ENCODE results near the gene SMPD2.

SMPD2 gene

GRCh38 chr6:109446541-109446940 is 6.0 kb downstream of the SMPD2 start:
- no peak for DNase-seq (ENCODE audit: low read depth in 3 of 3, low spot score in 1 of 3)

GRCh38 chr6:109447087-109447486 is 6.6 kb downstream of the SMPD2 start:
- no peak for DNase-seq (ENCODE audit: low read depth in 3 of 3, low spot score in 1 of 3)

DNA sequence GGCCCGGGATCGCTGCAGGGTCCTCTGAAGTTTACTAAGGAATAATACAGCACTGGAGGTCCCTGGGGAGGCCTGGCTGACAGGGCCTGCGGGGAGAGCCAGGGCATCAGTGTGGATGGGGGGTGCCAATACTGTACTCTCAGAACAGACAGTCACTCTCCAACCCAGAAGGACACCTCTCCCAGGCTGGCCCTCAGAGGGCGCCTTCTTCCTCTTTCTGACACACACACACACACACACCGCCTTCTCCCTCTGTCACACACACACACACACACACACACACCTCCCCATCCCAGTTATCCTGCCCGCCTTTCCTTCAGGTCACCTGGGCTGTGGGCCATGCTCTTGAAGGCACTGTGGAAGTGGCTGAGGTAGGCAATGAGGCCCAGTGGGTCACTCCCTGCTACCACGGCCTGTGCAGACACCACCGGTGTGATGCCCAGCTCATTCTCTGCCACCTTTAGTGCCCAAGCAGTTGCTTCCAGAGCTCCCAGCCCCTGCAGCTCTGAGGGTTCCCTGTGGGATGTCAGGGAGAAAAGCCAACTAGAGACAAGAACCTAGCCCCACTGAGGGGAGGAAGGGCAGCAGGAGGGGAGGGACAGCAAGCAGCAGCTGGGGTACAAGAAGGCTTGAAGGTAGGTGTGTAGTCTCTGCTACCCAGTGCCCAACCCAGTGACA is 7.5 kb downstream of the SMPD2 start:
- no peak for DNase-seq (ENCODE audit: low read depth in 3 of 3, low spot score in 1 of 3)

GRCh38 chr6:109448615-109449014 is 8.1 kb downstream of the SMPD2 start:
- DNase-seq (ENCODE audit: low read depth in 3 of 3, low spot score in 1 of 3): no peak

DNA sequence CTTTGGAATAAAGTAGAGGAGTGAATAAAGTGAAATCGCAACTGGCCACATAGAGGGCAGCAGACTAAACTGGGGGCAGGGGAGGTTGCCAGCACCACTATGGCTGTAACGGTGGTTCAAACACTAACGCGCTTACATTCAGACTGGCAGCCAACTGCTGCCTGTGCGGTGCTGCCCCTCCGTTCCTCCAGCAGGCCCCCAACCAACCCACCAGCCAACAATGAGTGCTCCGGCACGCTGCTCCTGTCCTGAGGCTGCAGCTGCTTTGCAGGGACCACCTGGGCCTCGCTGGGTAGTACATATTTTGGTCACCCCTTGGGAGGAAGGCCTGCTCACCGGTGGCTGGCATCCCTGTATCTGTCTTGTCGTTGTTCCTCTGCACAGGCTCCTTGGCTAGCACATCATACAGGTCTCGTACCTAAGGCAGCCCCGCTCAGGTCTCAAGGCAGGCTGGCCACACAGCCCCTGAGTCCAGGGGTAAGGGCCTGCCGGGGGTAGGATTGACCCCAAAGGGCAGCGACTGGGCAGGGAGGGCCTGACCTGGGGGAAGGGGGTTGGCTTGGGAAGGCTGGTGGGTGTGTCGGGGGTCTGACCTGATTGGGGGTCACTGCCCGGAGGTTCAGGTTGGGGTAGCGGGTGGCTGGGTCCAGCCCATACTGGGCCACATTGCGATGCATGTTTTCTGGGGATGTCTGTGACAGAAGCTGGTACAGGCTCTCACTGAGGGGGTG is 8.7 kb downstream of the SMPD2 start:
- DNase-seq (ENCODE audit: low read depth in 3 of 3, low spot score in 1 of 3): no peak

DNA sequence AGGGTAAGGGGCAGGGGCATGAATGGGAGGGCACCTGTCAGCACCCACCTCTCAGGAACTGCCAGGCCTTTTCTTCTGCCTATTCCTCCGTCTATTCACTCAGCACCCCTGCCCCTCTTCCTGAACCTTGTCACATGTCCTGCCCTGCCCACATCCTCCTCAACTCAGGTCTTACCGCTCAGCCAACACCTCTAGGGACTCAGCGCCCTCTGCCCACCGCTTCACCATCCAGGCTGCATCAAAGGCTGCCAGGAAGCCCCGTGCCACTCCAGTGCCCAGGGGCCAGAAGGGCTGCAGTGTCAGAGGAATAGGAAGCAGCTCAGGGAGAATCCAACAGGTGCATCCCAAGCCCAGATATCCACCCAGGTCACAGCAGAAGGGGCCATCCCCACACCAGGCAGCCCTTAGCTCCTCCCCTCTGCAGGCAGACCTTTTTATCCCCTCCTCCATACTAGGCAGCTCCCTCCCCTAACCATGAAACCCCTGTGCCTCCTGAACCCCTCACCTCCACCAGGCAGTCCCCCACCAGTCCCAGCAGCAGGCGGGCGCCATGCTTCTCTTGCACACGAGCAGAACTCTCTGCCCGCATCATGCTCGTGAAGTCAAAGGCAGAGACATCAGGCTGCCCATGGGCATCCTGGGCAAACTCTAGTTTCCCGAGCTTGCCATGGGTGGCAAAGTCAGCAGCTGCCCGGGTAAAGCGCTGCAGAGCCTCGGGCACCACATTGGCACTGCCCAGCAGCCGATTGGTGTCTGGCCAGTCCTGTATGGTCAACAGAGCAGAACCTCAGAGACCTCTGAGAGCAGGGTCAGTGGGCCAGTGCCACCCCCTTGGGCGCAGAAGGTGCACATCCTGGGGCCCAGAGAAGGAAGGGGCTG is 9.5 kb downstream of the SMPD2 start:
- DNase-seq (ENCODE audit: low read depth in 3 of 3, low spot score in 1 of 3): no peak

DNA sequence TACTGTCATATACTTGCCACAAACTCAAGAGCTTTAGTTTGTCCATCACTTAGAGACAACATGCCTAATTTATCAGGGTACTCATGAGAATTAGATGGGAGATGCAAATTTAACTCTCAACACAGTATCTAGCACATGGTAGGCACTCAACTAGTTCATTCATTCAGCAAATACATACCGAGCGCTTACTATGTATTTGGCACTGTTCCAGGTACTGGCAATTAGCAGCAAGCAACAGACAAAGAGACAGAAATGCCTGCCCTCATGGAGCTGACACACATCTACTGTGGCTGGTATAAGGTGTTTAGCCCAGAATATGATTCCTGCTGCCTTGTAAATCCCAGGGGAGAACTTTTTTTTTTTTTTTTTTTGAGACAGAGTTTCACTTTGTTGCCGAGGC is 10.3 kb downstream of the SMPD2 start:
- no peak for DNase-seq (ENCODE audit: low read depth in 3 of 3, low spot score in 1 of 3)

- no peak for DNase-seq (ENCODE audit: low read depth in 3 of 3, low spot score in 1 of 3)
Measured at GRCh38 chr6:109451376-109451775, 10.9 kb downstream of the SMPD2 start.

GRCh38 chr6:109452181-109452580 is 11.7 kb downstream of the SMPD2 start:
- no peak for DNase-seq (ENCODE audit: low read depth in 3 of 3, low spot score in 1 of 3)

DNA sequence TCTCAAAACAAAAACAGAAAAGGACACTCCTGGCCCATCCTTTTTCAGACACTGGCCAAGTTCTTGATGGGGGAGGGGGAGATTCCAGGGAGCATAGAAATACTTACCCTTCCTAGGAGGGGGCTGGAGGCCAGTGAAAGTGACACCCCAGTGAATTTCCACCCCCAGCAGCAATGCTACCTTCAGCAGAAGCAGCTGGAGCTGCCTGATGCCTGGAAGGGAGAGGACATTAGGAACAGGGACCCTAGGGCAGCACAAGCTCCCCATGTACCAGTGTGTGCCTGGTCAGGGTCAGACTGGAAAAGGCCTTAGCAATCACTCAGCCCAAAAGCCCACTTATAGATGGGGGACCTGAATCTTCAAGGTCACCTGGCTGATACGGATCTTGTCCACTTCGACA is 12.6 kb downstream of the SMPD2 start:
- no peak for DNase-seq (ENCODE audit: low read depth in 3 of 3, low spot score in 1 of 3)

GRCh38 chr6:109453594-109454495 is 13.3 kb downstream of the SMPD2 start:
- no peak for DNase-seq (ENCODE audit: low read depth in 3 of 3, low spot score in 1 of 3)

DNA sequence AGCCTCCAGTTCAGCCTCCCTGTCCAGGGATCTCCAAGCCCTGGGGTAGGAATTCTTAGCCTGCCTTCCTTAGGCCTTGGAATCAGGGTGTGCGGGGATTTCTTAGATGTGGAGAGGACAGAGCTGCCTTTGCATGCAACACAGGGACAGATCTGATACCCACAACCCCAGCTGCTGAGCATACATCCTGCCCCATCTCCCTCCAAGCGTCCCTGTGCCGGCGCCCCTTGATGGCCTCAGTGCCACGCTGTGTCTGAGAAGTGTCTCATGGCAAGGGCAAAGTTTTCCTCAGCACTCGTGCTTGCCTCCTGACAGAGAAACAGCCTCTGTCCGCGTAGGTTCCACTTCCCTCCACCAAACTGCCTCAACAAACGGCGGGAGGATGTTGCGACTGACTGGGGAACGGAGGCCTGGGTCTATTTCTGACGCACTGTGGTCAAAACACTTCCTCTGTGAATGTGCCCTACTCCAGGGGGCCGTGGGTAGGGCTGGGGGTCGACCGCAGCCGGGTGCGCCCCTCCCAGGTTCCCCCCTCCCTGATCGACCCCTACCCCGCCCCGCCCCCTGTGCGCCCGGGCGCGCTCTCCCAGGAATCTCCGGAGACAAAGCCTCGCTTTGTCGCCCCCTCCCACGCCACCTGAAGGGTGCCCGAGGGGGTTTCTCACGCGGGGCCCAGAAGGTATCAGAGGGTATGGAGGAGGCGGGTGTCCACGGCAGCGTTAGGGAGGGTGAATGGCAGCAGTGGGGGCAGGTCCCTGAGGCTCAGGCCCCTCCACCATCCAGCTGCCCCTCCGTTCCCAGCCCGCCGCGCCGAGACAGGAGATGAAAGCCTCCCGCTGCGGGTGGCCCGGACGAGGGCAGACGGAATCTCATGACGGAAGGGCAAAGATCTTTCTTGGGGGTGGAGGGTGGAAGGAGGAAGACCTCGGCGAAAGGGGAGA is 14.2 kb downstream of the SMPD2 start:
- peak; percentile 29 to 42 (median 34) for DNase-seq (ENCODE audit: low read depth in 3 of 3, low spot score in 1 of 3)

DNA sequence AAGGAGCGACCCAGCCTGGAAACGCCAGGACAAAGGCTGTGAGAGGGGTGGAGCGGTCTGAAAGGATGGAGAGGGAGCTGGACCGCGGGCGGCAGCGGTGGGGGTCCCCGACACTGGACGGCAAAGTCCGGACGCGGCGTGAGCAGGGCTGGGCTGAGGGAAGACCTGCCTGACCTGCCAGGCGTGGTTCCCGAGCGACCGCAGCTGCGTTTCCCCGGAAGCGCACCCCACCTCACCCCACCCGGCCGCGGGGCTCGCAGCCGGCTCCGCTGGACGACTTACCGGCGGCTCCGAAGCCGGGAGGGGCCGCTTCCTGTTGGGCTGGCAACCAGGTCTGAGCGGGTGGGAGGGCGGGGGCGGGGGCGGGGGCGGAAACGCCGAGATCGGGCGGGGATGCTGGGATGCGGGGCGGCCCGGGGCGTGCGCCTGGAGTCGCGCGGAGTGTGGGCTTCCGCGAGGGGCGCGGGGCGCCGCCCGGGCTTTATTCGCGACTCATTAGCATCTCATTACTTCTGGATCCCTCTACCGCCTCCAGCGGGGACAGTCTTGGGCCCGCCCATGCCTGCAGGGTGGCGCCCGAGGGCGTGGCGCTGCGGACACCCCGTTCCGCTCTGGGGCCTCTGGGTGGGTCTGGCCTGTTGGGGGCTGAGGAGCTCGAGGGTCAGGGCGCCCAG is 15.1 kb downstream of the SMPD2 start, which contains the start of gene MICAL1:
MICAL1 (minus strand) TSS at position 336 of the 674 bp plus-strand sequence. CDS start 1,576 bp downstream, outside the sequence.
- DNase-seq (ENCODE audit: low read depth in 3 of 3, low spot score in 1 of 3): peak; percentile 28 to 58 (median 40)

GRCh38 chr6:109456111-109456583 is 15.6 kb downstream of the SMPD2 start:
- no peak for DNase-seq (ENCODE audit: low read depth in 3 of 3, low spot score in 1 of 3)

DNA sequence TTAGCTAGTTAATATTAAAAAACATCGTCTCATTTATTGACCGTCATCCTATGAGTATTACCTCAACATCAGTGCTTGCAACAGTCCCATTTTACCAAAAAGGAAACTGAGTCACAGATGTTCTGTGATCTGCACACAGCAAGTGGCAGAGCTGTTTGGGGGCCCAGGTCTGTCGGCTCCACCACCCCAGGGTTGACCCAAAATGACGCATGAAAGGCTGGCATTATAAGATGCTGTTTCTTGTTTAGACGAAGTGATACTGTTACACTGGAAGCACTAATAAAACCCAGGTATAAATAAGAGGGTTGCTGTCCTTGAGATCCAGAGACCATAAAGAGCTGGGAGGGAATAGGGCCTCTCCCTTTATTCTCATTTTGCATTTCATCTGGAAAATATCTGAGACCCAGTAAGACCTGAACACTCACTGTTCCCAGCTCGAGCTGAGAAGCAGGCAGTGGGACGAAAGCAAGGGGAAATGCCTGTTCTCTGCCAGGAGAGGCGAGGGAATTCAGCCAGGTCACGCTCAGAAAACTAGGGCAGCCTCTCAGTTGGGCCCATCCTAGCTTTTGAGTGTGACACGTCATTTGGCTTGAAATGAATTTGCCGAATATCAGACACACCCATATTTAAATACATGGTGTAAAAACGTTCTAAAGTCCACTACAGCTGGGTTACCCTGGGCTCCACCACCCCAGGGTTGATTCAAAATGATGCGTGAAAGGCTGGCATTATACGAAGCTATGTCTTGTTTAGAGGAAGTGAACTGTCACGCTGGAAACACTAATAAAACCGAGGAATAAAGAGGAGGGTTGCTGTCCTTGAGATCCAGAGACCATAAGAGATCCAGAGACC is 16.4 kb downstream of the SMPD2 start:
- DNase-seq (ENCODE audit: low read depth in 3 of 3, low spot score in 1 of 3): no peak

GRCh38 chr6:109457562-109457996 is 17.1 kb downstream of the SMPD2 start:
- DNase-seq (ENCODE audit: low read depth in 3 of 3, low spot score in 1 of 3): no peak

DNA sequence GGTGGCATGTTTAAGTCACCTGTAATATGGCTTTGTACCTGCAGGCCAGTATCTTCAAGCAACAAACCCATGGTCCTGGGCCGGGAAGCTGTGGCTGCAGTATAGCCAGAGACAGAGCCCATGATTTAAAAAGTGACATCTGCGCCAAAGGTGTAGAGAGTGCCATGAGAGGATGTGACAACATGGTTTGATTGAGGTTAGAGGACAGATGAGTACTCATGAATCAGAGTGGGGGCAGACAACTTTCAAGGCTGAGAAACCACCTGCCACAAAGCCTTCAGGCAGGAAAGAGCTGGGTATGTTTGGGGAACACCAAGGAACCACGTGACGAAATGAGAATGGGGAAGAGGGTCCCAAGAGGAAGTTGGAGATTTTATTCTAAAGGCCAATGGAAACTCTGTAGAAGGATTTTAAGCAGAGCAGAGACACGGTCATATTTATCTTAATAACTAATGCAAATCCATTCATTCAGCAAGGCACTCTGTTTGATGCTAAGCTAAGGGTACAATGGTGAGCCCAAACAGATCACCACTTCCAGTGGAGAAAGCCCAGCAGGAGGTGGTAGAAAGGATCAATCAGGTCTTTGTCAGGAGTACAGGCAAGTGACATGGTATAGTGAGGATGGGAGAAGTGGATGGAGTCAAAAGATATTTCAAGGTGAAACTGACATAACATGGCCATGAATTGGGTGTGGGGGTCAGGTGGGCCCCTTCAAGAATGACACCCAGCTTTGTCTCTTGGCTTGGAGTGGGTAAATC is 18.4 kb downstream of the SMPD2 start:
- peak in 1 of 3 donors; percentile 30 for DNase-seq (ENCODE audit: low read depth in 3 of 3, low spot score in 1 of 3)
